Loucy (cell line): ENCODE results near the gene HEXB.

Experiments
- H2AFZ ChIP-seq: fragments of 200-600 bp; sonication (generic); 2 replicates; pipeline ENCODE4 v1.6.0; 2016; ENCODE audit warnings: antibody characterized with exemption, mild to moderate bottlenecking, low read length, moderate library complexity
- H3F3A ChIP-seq: fragments of 200-600 bp; 2 replicates; pipeline ENCODE4 v1.6.0; 2016; ENCODE audit warnings: antibody characterized with exemption, low read depth, mild to moderate bottlenecking
- H3K27me3 ChIP-seq: fragments of 200-600 bp; sonication (generic); 2 replicates; pipeline ENCODE4 v1.6.1; 2014; ENCODE audit warnings: low read length, mild to moderate bottlenecking; ENCODE audit not compliant: insufficient read depth, poor library complexity, severe bottlenecking
- H3K36me3 ChIP-seq: fragments of 200-600 bp; sonication (generic); 2 replicates; pipeline ENCODE4 v1.6.1; 2016; ENCODE audit warnings: low read length; ENCODE audit not compliant: insufficient read depth
- H3K4me1 ChIP-seq: fragments of 200-600 bp; sonication (generic); 2 replicates; pipeline ENCODE4 v1.5.1; 2014; ENCODE audit warnings: low read length, mild to moderate bottlenecking; ENCODE audit not compliant: insufficient read depth, poor library complexity, severe bottlenecking
- H3K4me2 ChIP-seq: fragments of 200-600 bp; sonication (generic); 2 replicates; pipeline ENCODE4 v1.6.0; 2014; ENCODE audit warnings: antibody characterized with exemption, low read length, low read depth, mild to moderate bottlenecking; ENCODE audit not compliant: poor library complexity, severe bottlenecking
- H3K4me3 ChIP-seq: fragments of 200-600 bp; sonication (generic); 2 replicates; pipeline ENCODE4 v1.5.1; 2014; ENCODE audit warnings: low read length, mild to moderate bottlenecking, mixed read lengths; ENCODE audit not compliant: poor library complexity, severe bottlenecking
- H3K79me2 ChIP-seq: fragments of 200-600 bp; sonication (generic); 2 replicates; pipeline ENCODE4 v1.6.1; 2014; ENCODE audit warnings: low read length; ENCODE audit not compliant: insufficient read depth
- H3K9ac ChIP-seq: fragments of 200-600 bp; sonication (generic); 2 replicates; pipeline ENCODE4 v1.6.0; 2014; ENCODE audit warnings: mild to moderate bottlenecking, low read depth, low read length, moderate library complexity; ENCODE audit not compliant: poor library complexity, severe bottlenecking
- H3K9me2 ChIP-seq: fragments of 200-600 bp; sonication (generic); replicated peaks from 2 replicates; pipeline ENCODE4 v1.6.1; 2016; ENCODE audit warnings: low read depth, low read length, mixed read lengths
- H3K9me3 ChIP-seq: fragments of 200-600 bp; sonication (generic); 2 replicates; pipeline ENCODE4 v1.6.1; 2014; ENCODE audit warnings: mild to moderate bottlenecking, antibody characterized with exemption, low read length, low read depth; ENCODE audit not compliant: insufficient read depth
- H4K20me1 ChIP-seq: fragments of 200-600 bp; sonication (generic); 2 replicates; pipeline ENCODE4 v1.6.0; 2014; ENCODE audit warnings: antibody characterized with exemption, low read length, mild to moderate bottlenecking; ENCODE audit not compliant: insufficient read depth, poor library complexity, severe bottlenecking
- EZH2phosphoT487 ChIP-seq: fragments of 200-600 bp; IDR thresholded peaks from 2 replicates; pipeline ENCODE4 v1.6.1; 2018; ENCODE audit warnings: antibody characterized with exemption, mild to moderate bottlenecking, moderate library complexity, borderline replicate concordance
- TF ChIP-seq, protein P1 (sequence below): fragments of 200-600 bp; sonication (generic); conservative IDR thresholded peaks from 2 replicates; pipeline ENCODE4 v1.5.1; 2014; ENCODE audit warnings: mild to moderate bottlenecking, antibody characterized with exemption, low read length

Gene HEXB

DNA sequence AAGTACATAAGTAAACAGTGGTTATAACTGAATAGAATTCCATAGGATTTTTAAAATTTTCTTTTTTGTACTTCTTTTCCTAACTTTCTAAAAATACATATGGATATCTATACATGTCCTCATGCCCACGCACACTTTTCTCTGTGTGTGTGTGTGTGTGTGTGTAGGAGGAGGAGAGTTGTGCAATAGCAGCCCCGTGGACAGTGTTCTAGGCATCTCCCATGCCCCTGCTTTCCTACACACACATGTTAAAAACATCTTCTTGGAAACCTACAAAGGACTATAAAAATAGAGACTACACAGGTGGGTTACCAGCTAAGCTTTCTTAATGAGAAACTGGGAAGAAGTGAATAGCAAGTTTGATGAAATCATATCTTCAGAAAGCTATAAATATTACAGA, 19.8 kb upstream of the HEXB start:
- Histone ChIP-seq H3K9me3 (no peaks in the 10 kb centered on the region), H3F3A (no peaks in the 10 kb centered on the region), H3K4me1 (no peaks in the 10 kb centered on the region), H4K20me1 (no peaks in the 10 kb centered on the region), H3K27me3 (no peaks in the 10 kb centered on the region), H3K4me3 (no peak overlapping the region), H3K9ac (no peak overlapping the region), H3K79me2 (no peaks in the 10 kb centered on the region), H2AFZ (no peak overlapping the region), H3K4me2 (no peak overlapping the region), H3K36me3 (no peaks in the 10 kb centered on the region), H3K9me2 (no peaks in the 10 kb centered on the region)
- TF ChIP-seq, protein P1, sequence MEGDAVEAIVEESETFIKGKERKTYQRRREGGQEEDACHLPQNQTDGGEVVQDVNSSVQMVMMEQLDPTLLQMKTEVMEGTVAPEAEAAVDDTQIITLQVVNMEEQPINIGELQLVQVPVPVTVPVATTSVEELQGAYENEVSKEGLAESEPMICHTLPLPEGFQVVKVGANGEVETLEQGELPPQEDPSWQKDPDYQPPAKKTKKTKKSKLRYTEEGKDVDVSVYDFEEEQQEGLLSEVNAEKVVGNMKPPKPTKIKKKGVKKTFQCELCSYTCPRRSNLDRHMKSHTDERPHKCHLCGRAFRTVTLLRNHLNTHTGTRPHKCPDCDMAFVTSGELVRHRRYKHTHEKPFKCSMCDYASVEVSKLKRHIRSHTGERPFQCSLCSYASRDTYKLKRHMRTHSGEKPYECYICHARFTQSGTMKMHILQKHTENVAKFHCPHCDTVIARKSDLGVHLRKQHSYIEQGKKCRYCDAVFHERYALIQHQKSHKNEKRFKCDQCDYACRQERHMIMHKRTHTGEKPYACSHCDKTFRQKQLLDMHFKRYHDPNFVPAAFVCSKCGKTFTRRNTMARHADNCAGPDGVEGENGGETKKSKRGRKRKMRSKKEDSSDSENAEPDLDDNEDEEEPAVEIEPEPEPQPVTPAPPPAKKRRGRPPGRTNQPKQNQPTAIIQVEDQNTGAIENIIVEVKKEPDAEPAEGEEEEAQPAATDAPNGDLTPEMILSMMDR = no peak
- TF ChIP-seq EZH2phosphoT487 = no peak

DNA sequence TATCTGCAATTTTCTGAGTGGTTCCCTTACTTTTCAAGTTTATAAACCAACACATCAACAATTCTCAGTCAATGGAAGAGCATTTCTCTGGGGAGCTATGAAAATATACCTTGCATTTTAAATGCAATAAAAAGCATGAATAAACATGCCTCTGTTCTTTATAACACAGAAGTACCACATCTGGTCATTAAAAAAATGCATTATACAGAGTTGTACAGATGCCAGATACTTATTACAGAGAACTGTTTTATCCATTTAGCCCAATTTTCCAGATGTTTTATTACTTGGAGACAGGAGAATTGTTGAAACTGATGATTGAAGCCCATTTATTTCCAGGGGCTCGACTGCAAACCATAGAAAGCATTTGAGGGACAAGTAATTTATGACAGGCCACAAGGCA, 19.2 kb upstream of the HEXB start:
- Histone ChIP-seq H3K9me2 (no peaks in the 10 kb centered on the region), H4K20me1 (no peaks in the 10 kb centered on the region), H3K27me3 (no peaks in the 10 kb centered on the region), H3K79me2 (no peaks in the 10 kb centered on the region), H3K4me3 (no peak overlapping the region), H2AFZ (no peak overlapping the region), H3F3A (no peaks in the 10 kb centered on the region), H3K9ac (no peak overlapping the region), H3K9me3 (no peaks in the 10 kb centered on the region; the same call in 1 of the 2 replicates), H3K4me2 (no peak overlapping the region), H3K4me1 (no peaks in the 10 kb centered on the region), H3K36me3 (no peaks in the 10 kb centered on the region)
- no peak for TF ChIP-seq EZH2phosphoT487
- TF ChIP-seq, protein P1 = no peak

DNA sequence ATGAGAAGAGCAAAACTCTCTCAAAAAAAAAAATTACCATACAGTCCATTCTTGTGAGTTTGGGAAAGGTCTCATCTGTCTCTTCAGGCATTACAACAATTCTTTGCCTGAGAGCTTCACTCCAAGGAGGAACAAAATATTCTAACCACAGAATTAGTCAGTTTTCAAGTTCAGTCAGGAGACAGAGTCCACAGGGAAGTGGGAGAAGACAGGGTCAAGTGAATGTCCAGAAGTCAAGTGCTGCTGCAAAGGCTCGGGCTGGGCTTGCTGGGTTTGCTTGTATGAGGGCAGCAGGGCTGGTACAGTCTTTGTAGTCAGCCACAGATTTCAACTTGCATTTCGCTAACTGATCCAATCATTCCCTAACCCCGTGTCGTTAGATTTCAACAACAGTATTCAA, 17.6 kb upstream of the HEXB start:
- H3K36me3 ChIP-seq = no peaks in the 10 kb centered on the region
- no peak overlapping the region for H3K4me3 ChIP-seq
- H2AFZ ChIP-seq = no peak overlapping the region
- no peaks in the 10 kb centered on the region for H3K27me3 ChIP-seq
- H3F3A ChIP-seq = no peaks in the 10 kb centered on the region
- no peaks in the 10 kb centered on the region for H3K79me2 ChIP-seq
- no peaks in the 10 kb centered on the region; the same call in 1 of the 2 replicates for H3K9me3 ChIP-seq
- no peaks in the 10 kb centered on the region for H4K20me1 ChIP-seq
- TF ChIP-seq, protein P1 = no peak
- no peak for TF ChIP-seq EZH2phosphoT487
- H3K4me1 ChIP-seq = no peaks in the 10 kb centered on the region
- no peak overlapping the region for H3K9ac ChIP-seq
- H3K9me2 ChIP-seq = no peaks in the 10 kb centered on the region
- H3K4me2 ChIP-seq = no peak overlapping the region
